Gastrocnemius medialis (tissue), 4 donors: ENCODE data around the gene CXCL1. TPM values are rescaled to one million over a fixed set of nuclear protein-coding genes. Genes with fewer than 3 reads are reported as not detected.

Experiments used
- ATAC-seq, 2 donors: fragments of 150-250 bp; one replicate each; pipeline ENCODE4 v1.9.1; 2016
- DNase-seq, 2 donors: peaks; one replicate each; pipeline ENCODE4 v3.0.0-alpha.2; 2019
- H3K27ac ChIP-seq, 4 donors: fragments of 200-600 bp; sonication (generic); 1 replicate in 1 of 4; 2 replicates in 3 of 4; pipeline ENCODE4 v1.5.1; 2016 to 2018; ENCODE audit warnings: mild to moderate bottlenecking in 2 of 4, moderate library complexity in 1 of 4
- H3K27me3 ChIP-seq, 3 donors: fragments of 200-600 bp; sonication (generic) in 2 of 3; 1 replicate in 1 of 3; 2 replicates in 2 of 3; pipeline versions ENCODE4 v1.5.1 to v1.6.0; 2016 to 2019; ENCODE audit warnings: mild to moderate bottlenecking in 1 of 3, moderate library complexity in 1 of 3
- H3K36me3 ChIP-seq, 2 donors: fragments of 200-600 bp; sonication (generic) in 1 of 2; one replicate each; pipeline ENCODE4 v1.5.1; 2017 to 2018
- H3K4me1 ChIP-seq, 2 donors: fragments of 200-600 bp; sonication (generic) in 1 of 2; one replicate each; pipeline ENCODE4 v1.5.1; 2016 to 2017; ENCODE audit warnings: mild to moderate bottlenecking in 2 of 2
- H3K4me3 ChIP-seq, 4 donors: fragments of 200-600 bp; sonication (generic) in 3 of 4; 1 replicate in 1 of 4; 2 replicates in 3 of 4; pipeline ENCODE4 v1.5.1; 2016 to 2019; ENCODE audit warnings: mild to moderate bottlenecking in 2 of 4
- H3K9me3 ChIP-seq, 3 donors: fragments of 200-600 bp; sonication (generic) in 2 of 3; 1 replicate in 1 of 3; 2 replicates in 2 of 3; pipeline ENCODE4 v1.5.1; 2016 to 2019
- POLR2A ChIP-seq, 2 donors: fragments of 450-650 bp; IDR thresholded peaks; one replicate each; pipeline ENCODE4 v1.6.1; 2017; ENCODE audit warnings: antibody characterized with exemption in 2 of 2, mild to moderate bottlenecking in 2 of 2, moderate library complexity in 2 of 2
- in situ Hi-C, 4 donors: fragments of 200-750 bp; cut with MboI; loops; one replicate each; pipeline versions ENCODE4 v1.15.0 to v1.8.0; 2017; ENCODE audit warnings: low sequenced_read_pairs in 4 of 4
- intact Hi-C: fragments of 100-400 bp; cut with DNase I; formaldehyde crosslinking; loops from one replicate; pipeline ENCODE4 v1.15.1; 2023; ENCODE audit warnings: low total_unique reads
- total RNA-seq, 4 donors: library from RNA; depleted of rRNA; stranded (reverse); fragments of >200 nt; gene quantifications; one replicate each; pipeline versions ENCODE4 v1.1.0 to v1.2.3, GENCODE V29; 2016
- TF ChIP-seq, protein P1 (sequence below), 5 experiments: fragments of 450-650 bp in 3 of 5; fragments of 200-600 bp in 2 of 5; sonication (generic) in 2 of 5; IDR thresholded peaks in 4 of 5; conservative IDR thresholded peaks in 1 of 5; 1 replicate in 4 of 5; 2 replicates in 1 of 5; pipeline ENCODE4 v1.5.1; 2016 to 2019; ENCODE audit warnings: antibody characterized with exemption in 5 of 5, mild to moderate bottlenecking in 3 of 5, moderate library complexity in 3 of 5

Gene CXCL1
- total RNA-seq, 4 donors from 2014 or later, result 2.7 to 3.2 TPM; not detected in 2

GRCh38 chr4:73914071-73914470, 44.9 kb downstream of the CXCL1 start:
- no peaks in the 10 kb centered on the region for H3K36me3 ChIP-seq
- in situ Hi-C loops (no loop called here), intact Hi-C loops (no loop called here)
- TF ChIP-seq, protein P1, sequence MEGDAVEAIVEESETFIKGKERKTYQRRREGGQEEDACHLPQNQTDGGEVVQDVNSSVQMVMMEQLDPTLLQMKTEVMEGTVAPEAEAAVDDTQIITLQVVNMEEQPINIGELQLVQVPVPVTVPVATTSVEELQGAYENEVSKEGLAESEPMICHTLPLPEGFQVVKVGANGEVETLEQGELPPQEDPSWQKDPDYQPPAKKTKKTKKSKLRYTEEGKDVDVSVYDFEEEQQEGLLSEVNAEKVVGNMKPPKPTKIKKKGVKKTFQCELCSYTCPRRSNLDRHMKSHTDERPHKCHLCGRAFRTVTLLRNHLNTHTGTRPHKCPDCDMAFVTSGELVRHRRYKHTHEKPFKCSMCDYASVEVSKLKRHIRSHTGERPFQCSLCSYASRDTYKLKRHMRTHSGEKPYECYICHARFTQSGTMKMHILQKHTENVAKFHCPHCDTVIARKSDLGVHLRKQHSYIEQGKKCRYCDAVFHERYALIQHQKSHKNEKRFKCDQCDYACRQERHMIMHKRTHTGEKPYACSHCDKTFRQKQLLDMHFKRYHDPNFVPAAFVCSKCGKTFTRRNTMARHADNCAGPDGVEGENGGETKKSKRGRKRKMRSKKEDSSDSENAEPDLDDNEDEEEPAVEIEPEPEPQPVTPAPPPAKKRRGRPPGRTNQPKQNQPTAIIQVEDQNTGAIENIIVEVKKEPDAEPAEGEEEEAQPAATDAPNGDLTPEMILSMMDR (IDR thresholded peaks at IDR 0.05 in 4 of 5, conservative IDR thresholded peaks at IDR 0.05 in 1 of 5), result no peak
- TF ChIP-seq POLR2A (IDR thresholded peaks at IDR 0.05), result no peak
- no peak overlapping the region for H3K27ac ChIP-seq
- no peak for ATAC-seq
- H3K4me1 ChIP-seq, result no peaks in the 10 kb centered on the region
- H3K4me3 ChIP-seq, result no peak overlapping the region
- no peaks in the 10 kb centered on the region for H3K9me3 ChIP-seq
- DNase-seq, result no peak
- no peaks in the 10 kb centered on the region for H3K27me3 ChIP-seq

DNA sequence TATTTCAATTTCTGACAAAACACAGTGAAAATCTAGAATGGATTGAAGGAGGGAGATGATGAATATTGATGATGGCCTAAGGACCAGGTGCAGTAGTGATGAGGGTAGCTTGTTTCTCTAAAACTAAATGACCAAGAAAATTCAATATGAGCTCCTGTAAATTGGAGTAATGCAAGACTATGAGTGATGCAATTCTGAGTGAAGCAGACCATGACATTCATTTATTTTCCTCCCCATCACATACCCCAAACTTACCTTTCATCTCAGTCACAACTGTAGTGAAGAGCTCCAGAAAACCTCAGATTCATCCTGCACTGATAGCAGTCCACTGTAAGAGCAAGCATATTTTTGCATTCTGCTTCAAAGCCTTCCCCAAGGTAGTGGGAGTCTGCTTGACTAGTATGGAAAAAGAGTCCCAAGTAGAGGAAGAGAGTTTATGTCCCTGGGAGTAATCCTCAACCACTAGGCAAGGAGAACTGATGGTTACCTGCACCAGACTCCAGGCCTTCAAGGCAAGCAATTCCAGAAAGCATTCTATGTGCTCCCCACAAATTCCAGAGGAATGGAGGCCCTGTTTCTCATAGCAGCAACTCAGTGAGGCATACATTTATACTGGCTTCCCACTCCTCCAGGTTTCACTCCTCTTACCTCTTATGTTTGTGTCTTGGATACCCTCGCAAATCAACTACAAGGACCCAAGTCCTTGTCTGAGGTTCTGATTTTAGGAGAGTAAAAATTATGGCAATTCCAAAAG, 47.2 kb downstream of the CXCL1 start:
- TF ChIP-seq POLR2A (IDR thresholded peaks at IDR 0.05), result no peak
- TF ChIP-seq, protein P1 (IDR thresholded peaks at IDR 0.05 in 4 of 5, conservative IDR thresholded peaks at IDR 0.05 in 1 of 5), result no peak
- H3K4me3 ChIP-seq, result no peak overlapping the region
- H3K9me3 ChIP-seq, result no peaks in the 10 kb centered on the region
- H3K27me3 ChIP-seq, result no peaks in the 10 kb centered on the region
- ATAC-seq, result no peak
- no peak for DNase-seq
- intact Hi-C loops, result no loop called here
- in situ Hi-C loops, result no loop called here
- H3K4me1 ChIP-seq, result no peaks in the 10 kb centered on the region
- no peaks in the 10 kb centered on the region for H3K36me3 ChIP-seq
- no peak overlapping the region for H3K27ac ChIP-seq

GRCh38 chr4:73917081-73917501, 47.9 kb downstream of the CXCL1 start:
- intact Hi-C loops, result no loop called here
- DNase-seq, result no peak
- H3K27ac ChIP-seq, result no peak overlapping the region
- no peaks in the 10 kb centered on the region for H3K27me3 ChIP-seq
- H3K9me3 ChIP-seq, result no peaks in the 10 kb centered on the region
- H3K36me3 ChIP-seq, result no peaks in the 10 kb centered on the region
- in situ Hi-C loops, result no loop called here
- TF ChIP-seq, protein P1 (IDR thresholded peaks at IDR 0.05 in 4 of 5, conservative IDR thresholded peaks at IDR 0.05 in 1 of 5), result no peak
- TF ChIP-seq POLR2A (IDR thresholded peaks at IDR 0.05), result no peak
- H3K4me3 ChIP-seq, result no peak overlapping the region
- H3K4me1 ChIP-seq, result no peaks in the 10 kb centered on the region
- ATAC-seq, result peak; percentile 62 to 65

DNA sequence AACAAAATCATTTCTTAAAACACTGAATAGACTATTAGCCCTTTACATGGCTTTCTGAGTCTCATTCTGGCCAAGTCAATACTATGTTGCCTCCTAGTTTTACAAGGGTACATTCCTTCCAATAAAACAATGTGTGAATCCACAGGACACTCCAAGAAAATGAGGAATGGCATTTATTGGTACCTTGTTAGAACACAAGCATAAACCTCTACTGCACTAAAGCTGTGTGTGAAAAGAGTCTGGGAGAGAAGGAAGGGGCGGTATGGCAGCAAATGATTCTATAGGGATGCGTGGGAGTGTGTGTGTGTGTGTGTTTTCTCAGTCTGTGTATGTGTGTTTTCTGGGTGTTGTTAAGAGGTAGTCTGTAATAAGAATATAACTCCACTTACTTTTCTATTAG, 48.9 kb downstream of the CXCL1 start:
- Histone ChIP-seq H3K4me1 (no peaks in the 10 kb centered on the region), H3K36me3 (no peaks in the 10 kb centered on the region), H3K27me3 (no peaks in the 10 kb centered on the region), H3K4me3 (no peak overlapping the region), H3K9me3 (no peaks in the 10 kb centered on the region), H3K27ac (no peak overlapping the region)
- intact Hi-C loops, result no loop called here
- DNase-seq (no peak), ATAC-seq (no peak)
- TF ChIP-seq POLR2A (IDR thresholded peaks at IDR 0.05), result no peak
- TF ChIP-seq, protein P1 (IDR thresholded peaks at IDR 0.05 in 4 of 5, conservative IDR thresholded peaks at IDR 0.05 in 1 of 5), result no peak
- in situ Hi-C loops, result no loop called here
